GM18517 (cell line): ENCODE measurements around the gene LGALS4.
"Not testable (repeated sequence)": the region's sequence is repeated elsewhere in the genome, so short reads cannot be mapped to it uniquely, and the experiment has no call there.

Experiments
- ATAC-seq: cut with Tn5 transposase; IDR thresholded peaks from one replicate; pipeline ENCODE4 v1.9.1; 2021; ENCODE audit warnings: mild to moderate bottlenecking, moderate library complexity; ENCODE audit not compliant: unreplicated experiment

Gene LGALS4

DNA sequence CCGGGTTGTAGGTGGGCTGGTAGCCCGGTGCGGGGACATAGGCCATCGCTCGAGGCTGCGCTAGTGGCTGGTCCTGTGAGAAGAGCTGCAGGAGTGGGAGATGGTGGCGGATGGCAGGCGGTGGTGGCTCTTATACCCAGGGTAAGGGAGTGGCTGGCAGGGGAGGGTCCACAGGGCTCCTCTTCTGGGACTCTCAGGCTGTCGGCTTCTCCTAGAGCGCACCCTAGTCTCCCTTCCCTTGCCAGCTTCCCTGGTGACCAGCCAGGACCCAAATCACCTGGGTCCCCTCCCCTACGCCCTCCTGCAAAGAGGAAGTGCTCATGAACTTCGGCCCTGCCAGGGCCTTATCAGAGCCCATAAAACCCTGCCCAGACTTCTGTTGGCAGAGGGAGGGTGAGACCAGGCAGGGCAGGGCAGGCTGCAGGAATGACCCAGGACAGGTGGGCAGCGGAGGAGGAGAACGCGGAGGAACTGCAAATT, at the start of gene LGALS4:
TSS of gene LGALS4 (minus strand) at position 105 of the 480 bp plus-strand sequence. CDS start at position 46, 59 bp downstream.
- no peak for ATAC-seq

DNA sequence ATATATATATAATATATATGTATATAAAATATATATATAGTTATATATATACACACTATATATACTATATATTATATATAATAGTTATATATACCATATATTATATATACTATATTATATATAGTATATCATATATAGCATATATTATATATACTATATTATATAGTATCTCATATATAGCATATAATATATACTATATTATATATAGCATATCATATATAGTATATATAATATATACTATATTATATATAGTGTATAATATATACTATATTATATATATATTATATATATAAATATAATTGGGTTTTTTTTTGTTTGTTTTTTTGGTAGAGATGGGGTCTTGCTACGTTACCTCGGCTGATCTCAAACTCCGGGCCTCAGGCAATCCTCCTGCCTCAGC, 48.6 kb upstream of the LGALS4 start:
- ATAC-seq: no peak

DNA sequence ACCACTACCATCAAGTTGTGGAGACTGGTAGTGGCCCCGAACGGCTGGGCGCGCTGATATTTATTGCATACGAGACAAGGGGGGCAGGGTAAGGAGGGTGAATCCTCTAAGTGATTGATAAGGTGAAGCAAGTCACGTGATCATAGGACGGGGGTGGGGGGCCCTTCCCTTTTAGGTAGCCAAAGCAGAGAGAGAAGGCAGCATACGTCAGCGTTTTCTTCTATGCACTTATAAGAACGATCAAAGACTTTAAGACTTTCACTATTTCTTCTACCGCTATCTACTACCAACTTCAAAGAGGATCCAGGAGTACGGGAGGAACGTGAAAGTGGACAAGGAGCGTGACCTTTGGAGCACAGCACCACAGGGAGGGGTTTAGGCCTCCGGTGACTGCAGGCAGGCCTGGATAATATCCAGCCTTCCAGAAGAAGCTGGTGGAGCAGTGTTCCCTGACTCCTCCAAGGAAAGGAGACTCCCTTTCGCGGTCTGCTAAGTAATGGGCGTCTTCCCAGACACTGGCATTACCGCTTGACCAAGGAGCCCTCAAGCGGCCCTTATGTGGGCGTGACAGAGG, 47.0 kb upstream of the LGALS4 start:
- not testable (repeated sequence) for ATAC-seq

- no peak for ATAC-seq
Observed at GRCh38 chr19:38856813-38857212, 44.1 kb upstream of the LGALS4 start.

- not testable (repeated sequence) for ATAC-seq
Observed at GRCh38 chr19:38855751-38856150, 43.0 kb upstream of the LGALS4 start.

DNA sequence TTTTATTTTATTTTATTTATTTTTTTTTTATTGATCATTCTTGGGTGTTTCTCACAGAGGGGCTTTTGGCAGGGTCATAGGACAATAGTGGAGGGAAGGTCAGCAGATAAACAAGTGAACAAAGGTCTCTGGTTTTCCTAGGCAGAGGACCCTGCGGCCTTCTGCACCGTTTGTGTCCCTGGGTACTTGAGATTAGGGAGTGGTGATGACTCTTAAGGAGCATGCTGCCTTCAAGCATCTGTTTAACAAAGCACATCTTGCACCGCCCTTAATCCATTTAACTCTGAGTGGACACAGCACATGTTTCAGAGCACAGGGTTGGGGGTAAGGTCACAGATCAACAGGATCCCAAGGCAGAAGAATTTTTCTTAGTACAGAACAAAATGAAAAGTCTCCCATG, 42.2 kb upstream of the LGALS4 start:
- not testable (repeated sequence) for ATAC-seq

DNA sequence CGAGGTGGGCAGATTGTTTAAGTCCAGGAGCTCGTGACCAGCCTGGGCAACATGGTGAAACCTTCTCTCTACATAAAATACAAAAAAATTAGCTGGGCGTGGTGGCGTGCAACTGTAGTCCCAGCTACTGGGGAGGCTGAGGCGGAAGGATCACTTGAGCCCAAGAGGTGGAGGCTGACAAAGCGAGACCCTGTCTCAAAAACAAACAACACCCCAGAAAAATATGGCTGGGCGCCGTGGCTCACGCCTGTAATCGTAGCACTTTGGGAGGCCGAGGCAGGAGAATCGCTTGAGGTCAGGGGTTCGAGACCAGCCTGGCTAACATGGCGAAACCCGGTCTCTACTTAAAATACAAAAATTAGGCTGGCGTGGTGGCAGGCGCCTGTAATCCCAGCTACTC, 40.5 kb upstream of the LGALS4 start:
- no peak for ATAC-seq

- ATAC-seq: no peak
Observed at GRCh38 chr19:38852231-38853044, 39.7 kb upstream of the LGALS4 start.

DNA sequence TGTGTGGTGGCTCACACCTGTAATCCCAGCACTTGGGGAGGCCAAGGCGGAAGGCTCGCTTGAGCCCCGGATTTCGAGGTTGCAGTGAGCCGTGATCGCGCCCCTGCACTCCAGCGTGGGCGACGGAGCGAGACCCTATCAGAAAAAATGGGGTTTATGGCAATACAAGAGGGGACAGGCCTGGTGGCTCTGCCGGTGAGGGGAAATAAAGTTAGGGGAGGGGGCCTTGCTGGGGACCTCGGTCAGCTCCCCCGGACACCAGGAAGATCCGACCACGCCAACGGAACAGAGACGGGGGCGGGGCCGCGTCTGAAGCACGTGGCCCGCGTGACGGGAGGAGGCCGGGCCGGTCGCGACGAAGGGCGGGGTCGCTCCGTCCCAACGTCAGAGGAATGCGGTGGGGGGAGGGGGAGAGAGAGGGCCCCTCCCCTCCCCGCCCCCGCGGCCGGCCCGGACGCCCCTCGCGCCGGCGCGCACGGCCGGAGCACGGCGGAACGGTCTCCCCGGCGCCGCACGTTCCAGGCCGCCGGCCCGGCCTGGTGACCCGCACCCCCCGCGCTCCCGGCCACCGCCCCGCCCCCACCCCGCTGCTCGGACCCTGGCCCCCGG, 39.0 kb upstream of the LGALS4 start:
- ATAC-seq: no peak

DNA sequence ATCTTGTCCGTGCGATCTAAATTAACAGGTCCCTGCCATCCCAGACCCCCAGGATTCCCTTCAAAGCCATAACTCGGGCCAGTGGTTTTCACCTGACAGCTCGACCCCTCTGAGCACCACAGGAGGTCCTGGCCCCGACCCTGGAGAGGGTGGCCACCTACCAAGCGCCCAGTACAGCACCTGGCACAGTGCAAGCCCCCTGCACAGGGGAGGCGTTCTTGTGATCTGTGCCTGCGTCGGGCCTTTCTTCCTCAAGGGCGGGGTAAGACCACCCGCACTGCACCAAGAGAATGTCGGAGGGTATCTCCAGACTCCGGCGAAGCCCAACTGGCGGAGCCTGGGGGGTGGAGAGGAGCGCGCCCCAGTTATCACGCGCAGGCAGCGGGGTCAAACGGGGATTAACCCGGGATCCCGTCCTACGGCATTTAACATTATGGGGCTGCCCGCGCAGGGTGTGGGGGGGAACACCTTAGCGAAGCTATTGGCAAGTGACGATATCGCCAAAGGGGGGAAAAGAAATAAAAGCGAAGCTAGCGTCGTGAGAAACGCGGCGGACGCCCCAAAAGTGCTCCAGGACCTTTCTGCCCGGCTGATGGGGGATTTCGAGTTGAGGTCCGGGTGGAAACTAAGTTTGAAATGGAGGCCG, 38.4 kb upstream of the LGALS4 start:
- ATAC-seq: no peak

DNA sequence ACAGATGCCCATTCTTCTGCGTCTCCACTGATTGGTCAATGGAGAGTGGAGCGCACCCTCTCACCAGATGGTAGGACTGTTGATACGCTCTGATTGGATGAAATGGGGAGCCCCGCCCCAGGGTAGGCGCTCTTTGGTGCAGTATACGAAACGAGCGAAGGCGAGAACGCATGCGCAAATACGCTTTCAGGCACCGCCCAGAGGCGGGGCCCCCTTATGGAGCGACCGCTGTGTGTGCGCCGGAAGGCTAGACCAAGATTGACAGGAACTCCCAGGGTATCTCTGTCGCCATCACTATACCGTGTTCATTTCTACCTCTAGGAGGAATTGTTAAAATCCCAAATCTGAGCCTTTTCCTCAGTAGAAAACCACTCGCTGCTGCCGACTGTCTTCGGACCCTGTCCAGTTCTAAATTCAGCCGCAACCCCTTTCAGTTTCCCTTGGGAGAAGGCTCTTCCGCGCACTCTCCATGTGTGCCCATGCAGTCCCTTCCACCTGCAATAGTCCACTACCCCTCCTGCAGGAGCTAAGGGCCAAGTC, 37.8 kb upstream of the LGALS4 start:
- peak; percentile 73 for ATAC-seq

GRCh38 chr19:38849860-38850435, 37.2 kb upstream of the LGALS4 start, which contains the start of gene HNRNPL:
HNRNPL (minus strand) TSS chr19:38849986; CDS start chr19:38849966, 20 bp downstream.
- ATAC-seq: no peak

DNA sequence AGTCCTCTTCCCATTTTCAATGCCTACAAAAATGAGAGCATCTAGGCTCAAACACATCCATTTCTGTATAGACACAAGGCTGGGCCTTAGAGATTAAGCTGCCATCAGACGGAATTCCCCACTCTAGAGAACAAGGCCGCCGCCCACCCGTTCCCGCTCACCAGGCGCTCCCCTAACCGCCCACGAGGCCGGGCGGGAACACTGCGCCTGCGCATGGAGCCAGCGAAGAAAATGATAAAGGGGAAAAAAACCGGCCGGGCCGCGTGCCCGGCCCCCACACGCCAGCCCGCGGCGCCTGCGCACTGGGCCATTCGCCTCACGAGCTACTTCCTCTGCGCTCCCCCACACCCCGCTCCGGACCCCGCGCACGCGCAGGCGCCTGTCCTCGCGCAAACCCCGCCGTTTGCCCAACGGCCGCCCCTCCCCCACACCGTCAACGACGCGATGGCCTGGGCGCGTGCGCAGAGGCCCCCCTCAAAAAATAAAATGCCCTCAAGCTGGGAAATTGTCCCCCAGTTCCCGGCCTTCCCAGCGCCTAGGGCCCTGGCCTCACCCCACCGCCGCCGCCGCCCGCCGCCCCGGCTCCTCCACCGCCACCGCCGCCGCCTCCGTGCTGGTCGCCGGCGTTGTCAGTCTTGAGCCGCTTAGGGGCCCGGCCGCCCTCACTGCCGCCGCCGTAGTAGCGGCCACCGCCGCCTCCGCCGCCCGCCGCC, 36.6 kb upstream of the LGALS4 start:
- ATAC-seq: no peak

GRCh38 chr19:38848299-38849146, 35.8 kb upstream of the LGALS4 start:
- no peak for ATAC-seq

DNA sequence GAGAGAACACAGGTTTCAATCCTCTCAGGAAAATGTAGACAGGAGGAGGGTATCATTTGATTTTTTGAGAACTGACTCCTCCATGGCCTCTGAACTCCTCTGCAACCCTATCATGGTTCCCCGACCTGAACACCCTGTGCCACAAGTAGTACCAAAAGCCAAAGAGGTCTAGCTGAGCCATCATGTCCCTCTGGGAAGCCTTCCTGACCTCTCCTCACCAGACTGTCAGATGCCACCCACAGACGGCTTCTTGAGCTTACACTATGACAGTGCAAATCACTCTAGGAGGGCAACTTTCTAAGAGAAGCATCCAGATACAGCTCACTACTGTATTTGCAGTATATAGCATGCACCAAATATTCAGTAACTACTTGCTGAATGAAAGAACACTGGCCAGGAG, 33.4 kb upstream of the LGALS4 start:
- no peak for ATAC-seq

- no peak for ATAC-seq
Observed at GRCh38 chr19:38845374-38846024, 32.8 kb upstream of the LGALS4 start.

- ATAC-seq: no peak
Observed at GRCh38 chr19:38844093-38844686, 31.4 kb upstream of the LGALS4 start.

GRCh38 chr19:38843175-38843758, 30.5 kb upstream of the LGALS4 start:
- ATAC-seq: no peak
